NCI-H2196 treated with DMSO at 0.1 percent for 48 hours (cell line): ENCODE data around the gene TTC28.
"Not testable (repeated sequence)": the region's sequence is repeated elsewhere in the genome, so short reads cannot be mapped to it uniquely, and the experiment has no call there.

Experiments
- DNase-seq: peaks from one replicate; lab custom pipeline; 2025; ENCODE audit not compliant: unreplicated experiment; lab: John Stamatoyannopoulos, UW

Gene TTC28

DNA sequence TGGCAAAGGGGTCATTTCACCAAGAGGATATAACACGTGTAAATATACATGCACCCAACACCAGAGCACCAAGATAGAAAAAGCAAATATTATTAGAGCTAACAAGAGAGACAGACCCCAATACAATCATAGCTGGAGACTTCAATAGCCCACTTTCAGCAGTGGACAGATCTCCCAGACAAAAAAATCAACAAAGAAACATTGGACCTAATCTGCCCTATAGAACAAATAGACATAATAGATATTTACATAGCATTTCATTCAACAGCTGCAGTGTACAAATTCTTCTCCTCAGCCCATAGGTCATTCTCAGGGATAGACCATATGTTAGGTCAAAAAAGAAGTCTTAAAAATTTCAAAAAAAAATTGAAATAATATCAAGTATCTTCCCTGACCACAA lies 312.8 kb downstream of the TTC28 start:
- DNase-seq = no peak

DNA sequence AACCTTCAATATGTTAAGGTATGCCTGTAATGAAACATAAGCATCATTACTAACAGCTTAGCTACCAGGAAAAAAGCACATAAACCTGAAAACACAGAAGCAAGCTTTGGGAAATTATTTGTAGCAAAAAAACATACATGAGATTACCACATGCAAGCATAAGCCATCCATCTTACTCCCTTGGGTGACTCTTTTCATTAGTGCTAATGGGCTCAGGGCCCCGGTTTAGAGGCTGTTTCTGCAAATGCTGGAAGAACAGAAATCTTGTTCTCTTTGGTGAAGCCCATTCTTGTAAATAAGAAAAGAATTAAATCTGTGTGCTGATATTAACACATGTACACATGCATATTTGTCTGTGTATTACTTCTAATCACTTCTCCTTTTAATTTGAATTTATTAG lies 314.3 kb downstream of the TTC28 start:
- DNase-seq = no peak

DNA sequence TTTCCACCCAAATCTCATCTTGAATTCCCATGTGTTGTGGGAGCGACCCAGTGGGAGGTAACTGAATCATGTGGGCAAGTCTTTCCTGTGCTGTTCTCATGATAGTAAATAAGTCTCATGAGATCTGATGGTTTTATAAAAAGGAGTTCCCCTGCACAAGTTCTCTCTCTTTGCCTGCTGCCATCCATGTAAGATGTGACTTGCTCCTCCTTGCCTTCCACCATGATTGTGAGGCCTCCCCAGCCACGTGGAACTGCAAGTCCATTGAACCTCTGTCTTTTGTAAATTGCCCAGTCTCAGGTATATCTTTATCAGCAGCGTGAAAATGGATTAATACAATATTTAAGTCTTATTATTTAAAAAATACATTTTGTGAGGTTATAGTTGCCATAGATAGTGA lies 315.5 kb downstream of the TTC28 start:
- DNase-seq = not testable (repeated sequence)

DNA sequence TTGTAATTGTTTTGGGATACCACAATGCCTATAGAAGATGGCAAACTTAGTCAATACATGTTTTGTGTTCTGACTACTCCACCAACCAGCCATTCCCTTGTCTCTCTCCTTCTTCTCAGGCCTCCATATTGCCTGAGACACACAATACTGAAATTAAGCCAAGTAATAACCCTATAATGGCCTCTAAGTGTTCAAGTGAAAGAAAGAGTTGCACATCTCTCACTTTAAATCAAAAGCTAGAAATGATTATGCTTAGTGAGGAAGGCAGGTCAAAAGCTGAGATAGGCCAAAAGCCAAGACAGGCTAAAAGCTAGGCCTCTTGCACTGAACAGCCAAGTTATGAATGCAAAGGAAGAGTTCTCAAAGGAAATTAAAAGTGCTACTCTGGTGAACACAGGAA lies 318.7 kb downstream of the TTC28 start:
- DNase-seq = no peak

DNA sequence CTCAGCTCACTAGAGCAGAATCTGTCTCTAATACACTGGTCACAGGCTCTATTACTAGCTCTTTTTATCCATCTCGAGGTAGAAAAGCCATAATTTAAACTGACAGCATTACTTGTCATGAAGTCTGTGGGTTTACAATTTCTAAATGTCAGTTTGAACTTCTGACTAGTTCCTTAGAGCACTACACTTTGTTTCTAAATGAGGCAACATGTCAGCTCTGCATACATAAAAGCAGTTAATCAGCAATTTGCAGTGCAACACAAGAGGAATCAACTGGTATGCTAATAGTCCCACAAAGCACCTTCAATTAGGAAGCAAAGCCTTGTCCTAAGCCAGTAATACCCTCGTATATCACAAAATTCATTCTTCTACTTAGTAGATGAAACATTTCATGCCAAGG lies 321.3 kb downstream of the TTC28 start:
- DNase-seq = no peak

DNA sequence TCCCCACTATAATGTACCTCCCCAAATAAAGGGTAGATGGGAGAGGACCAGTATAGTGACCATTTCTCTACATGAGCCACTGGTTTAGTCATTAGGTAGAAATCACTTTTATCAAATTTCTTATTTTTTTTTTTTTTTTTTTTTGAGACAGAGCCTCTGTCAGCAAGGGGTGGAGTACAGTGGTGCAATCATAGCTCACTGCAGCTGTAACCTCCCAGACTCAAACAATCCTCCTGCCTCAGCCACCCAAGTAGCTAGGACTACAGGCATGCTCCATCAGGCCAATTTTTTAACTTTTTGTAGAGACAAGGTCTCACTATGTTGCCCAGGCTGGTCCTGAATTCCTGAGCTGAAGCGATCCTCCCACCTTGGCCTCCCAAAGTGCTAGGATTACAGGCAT lies 322.4 kb downstream of the TTC28 start:
- no peak for DNase-seq

DNA sequence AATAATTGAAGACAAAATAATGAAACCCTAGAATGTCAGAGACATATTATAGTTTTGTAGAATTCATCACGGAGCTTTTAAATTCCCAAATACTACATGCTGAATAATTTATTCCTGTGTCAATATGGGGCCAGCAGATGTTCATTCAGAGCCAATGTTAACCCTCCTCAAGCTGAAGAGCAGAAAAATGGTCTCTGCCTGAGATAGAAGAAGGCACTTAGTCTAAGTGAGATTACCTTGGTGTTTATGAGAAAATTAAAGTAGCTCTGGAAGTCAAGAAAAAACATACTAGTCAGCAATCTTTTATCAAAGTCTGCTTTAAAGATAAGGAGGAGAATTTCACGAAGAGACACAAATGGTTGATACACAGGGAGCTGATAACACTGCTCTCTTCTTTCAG lies 328.2 kb downstream of the TTC28 start:
- no peak for DNase-seq

DNA sequence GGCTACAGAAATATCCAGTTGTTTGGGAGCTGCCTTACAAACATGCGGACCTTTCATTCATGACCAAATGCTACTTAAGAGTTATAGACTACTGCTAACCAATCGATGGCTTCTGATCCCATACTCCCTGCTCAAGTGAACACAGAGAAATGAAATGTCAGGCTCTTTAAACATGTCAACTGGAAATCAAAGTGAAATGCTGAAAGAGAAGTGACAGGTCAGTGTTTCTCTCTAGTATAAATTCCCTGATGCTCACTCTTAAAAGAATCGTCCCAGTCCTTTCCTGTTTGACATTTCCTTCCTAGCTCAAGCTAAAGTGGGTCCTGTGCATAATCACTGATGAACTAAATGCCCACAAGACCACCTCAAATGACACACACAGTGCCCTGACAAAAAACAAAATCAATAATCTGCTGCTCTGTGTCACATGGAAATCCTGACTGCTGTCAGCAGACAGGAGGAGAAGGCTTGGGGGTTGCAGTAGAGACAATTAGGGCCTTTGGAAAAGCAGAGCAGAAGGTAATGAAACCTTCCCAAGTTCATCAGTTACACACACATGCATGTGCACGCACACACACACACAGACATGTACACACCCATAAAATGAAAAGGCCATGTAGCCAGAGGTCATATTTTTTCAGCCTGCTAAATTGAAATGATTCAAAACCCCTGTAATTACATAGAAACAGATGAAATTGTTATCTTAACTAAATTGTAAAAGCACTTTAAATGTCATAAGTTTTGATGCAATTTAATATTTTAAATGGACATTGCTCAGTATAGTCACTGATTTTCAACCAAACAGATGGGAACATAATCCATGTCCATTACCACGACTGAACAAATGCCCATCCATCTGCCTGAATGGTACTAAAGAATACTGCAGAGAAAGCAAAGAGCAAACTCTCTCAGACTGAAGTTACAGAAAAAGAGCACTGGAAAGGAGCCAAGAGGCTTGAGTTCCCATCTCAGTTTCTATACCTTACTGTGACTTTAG lies 330.7 kb downstream of the TTC28 start:
- no peak for DNase-seq

DNA sequence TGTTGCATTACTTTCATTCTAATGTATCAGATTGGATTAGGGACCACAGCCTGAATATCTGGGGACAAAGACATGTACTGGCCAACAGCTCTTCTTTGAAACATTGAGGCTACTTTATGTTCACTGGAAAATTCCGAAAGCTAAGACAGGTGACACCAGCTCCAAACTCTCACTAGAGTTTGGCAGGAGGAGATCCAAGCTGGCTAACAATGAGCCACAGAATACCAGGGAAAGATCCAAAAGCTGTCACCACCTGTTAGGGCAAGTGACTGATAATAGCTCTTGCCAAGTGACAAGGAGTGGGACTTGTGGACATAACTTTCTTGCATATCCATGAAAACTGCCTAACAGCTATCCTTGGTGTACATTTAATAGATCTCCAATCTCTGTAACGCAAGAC lies 333.3 kb downstream of the TTC28 start:
- DNase-seq = no peak

DNA sequence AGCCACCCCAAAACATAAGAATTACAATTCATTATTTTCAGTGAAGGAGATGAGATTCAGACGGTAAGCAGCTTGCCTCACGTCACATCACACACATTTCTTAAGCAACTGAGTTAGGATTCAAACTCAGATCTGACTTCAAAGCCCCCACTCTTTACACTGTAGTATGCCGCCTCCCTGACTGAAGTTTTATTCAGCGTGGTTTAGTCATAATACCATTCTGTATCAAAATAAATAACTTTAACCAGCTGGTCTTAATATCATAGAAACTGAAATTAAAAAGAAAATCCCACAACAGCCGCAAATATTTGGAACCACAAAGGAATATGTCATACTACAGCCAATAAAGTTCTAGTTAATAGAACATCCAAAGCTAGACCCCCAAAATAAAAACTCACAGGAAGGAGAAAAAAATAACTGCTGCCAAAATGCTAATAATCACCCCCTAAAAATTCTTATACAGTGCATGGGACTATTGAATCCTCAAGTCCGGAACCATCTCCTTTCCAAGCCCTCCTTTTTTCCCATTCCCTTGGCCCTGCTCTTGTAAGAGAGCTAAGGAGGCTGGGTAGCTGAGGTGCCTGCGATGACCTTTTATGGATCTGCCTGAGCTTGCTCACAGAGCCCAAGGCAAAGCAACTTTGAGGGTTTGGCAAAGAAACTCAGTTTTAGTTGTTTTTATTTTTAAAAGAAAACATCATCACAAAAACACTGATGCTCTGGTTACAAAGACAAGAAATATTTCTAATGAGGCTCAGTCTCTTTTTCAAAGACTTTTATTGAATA lies 334.5 kb downstream of the TTC28 start:
- DNase-seq = no peak

DNA sequence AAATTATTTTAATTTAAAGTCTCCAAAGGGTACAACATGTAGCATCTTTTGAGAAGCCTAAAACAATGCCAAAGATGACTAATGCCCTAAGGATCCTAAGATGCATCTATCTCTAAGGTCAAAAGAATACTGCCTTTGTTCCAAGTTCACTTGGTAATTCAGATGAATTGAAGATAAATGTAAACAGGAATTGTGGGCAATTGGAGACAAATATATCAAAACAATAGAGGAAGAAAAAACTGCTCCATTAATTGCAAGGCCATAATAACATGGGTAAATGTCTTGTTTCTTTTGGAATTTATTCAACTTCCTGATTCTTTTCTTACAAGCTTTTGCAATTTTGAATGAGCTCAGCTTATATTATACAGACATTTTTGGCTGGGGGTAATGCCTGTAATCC lies 338.6 kb downstream of the TTC28 start:
- no peak for DNase-seq

DNA sequence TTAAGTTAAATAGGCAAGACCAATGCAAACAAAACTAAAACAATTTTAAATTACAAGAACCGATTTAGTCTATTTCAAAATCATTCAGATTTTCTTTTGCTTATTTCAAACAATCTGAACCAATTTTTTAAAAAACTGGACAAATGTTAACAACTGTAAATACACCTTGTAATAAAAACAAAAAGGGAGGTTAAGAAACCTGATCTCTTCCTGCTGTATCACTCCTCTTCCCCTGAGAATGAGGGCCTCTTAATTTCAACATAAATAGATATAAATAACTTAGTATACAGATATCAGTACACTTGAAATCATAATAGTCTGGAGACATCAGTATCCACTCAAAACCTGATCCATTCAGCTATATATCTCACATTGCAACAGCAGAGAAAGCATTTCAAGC lies 346.6 kb downstream of the TTC28 start:
- DNase-seq = no peak

DNA sequence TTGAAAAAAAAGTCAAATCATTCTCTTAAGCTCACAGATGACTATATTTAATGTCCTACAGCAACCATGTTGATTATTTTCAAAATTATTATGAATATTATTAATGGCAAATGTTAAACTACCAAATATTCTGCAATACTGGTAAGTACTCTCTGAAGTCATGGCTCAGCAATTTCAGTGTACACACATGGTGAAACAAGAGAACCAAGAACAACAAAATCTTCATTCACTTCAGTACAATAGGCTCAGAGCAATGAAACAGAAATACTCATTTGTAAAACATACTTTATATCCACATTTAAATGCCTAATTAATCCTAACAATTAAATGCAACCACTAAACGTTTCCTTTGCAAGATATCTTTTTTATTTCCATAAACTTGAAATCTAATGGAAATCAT lies 347.2 kb downstream of the TTC28 start:
- DNase-seq = no peak

DNA sequence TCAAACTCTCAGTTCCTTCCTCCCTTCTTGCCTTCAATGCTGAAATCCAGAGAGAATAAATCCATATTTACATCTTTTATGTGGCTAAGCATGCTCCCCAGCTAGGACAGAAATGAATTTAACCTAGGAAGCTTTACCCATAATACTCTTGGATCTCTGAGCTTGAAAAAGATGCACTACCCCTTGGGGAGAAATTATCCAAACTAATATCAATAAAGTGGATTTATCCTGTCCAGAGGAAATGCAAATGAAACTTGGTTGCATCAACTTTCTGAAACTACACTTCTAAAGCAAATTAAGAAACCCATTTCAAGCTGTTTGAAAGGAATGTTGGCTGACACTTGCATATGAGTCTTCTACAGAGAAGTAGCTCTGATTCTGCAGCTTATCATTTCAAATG lies 347.9 kb downstream of the TTC28 start:
- DNase-seq = no peak

DNA sequence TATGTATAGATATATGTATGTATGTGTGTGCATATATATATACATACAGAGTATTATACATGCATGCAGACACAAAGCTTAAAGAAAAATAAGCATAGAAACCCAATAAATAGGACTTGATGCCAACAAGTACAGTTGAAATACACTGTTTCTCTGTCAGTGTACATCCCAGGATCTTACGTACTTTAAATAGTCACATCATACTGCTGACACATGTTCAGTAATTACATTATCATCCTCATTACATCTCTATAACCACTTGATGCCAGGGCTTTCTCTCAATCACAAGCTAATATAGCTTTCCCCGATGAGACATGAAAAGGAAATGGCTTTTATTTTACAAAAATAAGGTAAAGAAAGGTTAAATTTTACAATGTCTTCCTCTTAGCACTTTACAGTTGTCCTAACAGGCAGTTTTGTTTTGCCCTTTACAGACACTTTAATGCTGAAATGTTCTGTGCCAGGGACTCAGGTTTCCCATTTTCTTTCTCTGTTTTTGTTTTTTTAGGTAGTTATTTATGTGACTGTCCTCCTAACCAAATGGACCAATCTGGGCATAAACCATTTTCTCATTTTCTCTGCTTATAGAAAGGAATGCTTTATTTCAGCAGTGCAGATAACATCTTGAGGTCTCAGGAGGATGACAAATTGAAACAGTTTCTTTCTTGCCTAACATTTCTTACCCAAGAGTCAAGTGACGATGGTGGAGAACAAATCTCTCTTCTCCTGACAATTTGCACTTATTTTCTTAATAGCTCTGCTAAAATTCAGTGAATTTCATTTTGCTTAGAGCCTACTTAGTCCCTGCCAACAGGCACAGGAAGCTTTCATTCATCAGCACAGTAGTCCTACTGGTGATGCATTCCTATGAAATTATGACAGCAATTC lies 350.2 kb downstream of the TTC28 start:
- no peak for DNase-seq

DNA sequence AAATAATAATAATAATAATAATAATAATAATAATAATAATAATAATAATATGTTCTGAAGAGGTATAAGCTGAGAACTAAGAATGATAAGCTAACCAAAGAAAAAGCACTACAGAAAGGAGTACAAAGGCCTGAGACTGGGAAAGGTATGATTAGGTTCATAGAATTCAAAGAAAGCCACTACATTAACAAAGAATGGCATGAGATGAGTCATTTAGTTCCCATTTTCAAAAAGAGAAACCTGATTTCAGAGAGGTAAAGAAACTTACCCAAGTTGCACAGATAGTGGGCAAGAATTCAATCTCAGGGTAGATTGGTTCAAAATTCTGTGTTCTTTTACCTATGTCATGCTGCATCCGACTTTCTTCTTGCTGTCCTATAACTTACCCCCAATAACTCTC lies 350.9 kb downstream of the TTC28 start:
- DNase-seq = no peak

DNA sequence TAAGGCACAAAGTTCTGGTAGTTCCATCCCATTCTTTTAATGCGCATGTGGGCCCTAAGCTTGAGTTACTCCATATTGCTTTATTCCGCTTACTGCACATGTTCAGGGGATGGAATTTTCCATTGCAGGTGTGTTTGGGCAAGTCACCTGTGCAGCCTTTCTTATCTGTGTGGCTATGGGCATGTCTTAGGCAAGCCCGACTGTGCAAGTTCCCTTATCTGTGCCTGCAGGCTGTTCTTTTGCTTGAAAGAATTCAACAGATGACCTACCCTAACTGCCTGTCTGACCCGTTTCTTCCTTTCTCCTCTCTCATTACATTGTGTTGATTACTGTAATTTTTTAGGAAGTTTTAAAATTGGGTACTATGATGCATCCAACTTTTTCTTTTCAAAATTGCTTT lies 363.6 kb downstream of the TTC28 start:
- DNase-seq = no peak

DNA sequence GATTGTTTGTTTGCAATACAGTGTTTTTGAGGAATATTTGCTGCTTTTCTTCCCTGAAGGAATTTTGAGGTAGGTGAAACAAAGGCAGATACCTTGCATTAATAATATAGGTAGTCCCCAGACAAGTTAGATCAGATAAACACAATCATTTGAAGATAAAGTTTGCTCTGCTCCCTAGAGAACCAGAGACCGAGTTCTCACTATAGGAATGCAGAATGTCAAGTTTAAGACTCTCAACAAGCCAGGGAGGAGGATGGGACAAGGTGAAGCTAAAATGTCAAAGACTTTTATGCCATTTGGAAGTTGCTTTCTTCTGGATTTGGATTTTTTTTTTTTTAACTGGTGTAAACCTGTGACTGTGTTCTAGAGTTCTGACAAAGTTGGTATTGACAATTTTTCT lies 364.7 kb downstream of the TTC28 start:
- no peak for DNase-seq

DNA sequence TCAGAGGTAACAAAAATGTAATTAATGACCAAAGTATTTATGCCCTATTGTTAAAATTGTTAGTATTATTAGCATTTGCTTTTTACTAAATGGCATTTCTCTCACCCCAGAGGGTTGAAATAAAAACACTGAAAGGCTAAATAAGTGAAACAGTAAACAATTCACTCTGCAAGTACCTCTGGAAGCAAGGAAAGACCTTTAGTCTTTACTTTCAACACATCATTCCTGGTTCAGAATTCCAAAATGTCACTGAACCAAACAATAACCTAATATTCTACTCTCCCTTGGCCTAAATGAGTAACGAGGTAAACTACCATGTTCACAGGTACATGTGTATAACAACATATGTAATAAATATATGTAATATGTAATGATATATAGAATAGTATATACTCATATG lies 369.3 kb downstream of the TTC28 start:
- DNase-seq = no peak

DNA sequence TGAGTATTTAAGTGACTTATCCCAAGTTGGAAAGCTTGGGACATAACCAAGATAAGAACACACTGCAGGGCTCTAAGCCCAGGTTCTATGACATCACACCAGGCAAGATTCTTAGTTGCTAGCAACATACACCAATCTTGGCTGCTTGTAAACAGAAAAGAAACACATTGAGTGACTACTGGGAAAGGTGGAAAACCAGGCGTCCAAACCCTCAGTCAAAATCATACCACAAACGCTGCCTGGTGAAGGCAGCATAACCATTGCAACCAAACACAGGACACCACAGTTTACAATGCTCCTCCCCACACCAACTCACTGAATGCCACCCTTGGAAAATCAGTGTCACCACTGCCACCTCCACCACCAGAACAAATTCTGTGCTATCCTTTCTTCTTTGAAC lies 379.9 kb downstream of the TTC28 start:
- DNase-seq = no peak

DNA sequence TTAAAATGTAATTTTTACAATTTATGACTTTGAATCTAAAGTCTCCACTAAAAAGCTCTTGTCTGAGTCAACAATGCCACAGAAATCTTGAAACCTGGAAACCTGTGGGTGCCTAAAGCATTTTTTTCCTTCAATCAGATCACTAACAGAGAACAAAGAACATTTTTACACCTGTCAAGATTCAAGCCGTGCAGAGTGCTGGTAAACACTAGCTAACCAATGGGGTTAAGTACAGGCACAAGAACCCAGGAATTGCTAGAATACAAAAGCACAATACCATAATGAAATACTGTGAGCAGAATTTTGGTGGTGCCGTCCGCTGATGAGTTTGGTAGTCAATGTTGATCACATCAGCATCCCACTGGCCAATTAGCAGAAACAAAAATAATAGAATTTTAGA lies 380.3 kb downstream of the TTC28 start:
- no peak for DNase-seq
